ENCODE data around the gene SIN3A. TPM values are rescaled to one million over a fixed set of nuclear protein-coding genes. Genes with fewer than 3 reads are reported as not detected.

Gene SIN3A
- total RNA-seq, 2 experiments from 2014 or later, result 44.2 to 103 TPM

GRCh38 chr15:75452865-75453702 lies 1.6 kb upstream of the SIN3A start:
- CTCF ChIA-PET (ENCODE audit: unreplicated experiment), result interaction anchor here (0.6 kb wide), 1 partner anchor 450 kb away, joined by 4 read pairs; no protein-coding TSS in a partner anchor
- POLR2A ChIA-PET, result interaction anchor here (0.5 to 4.7 kb wide), 11 partner anchors 7 to 657 kb away, joined by 3 to 29 read pairs (median 4); partner anchors contain the start of genes IMP3, MAN2C1, PTPN9 and SNUPN
- H2AFZ ChIP-seq (ENCODE audit: low read length), result peak overlapping the region; percentile 29; the same call in 1 of the 2 replicates
- H3K9me2 ChIP-seq (ENCODE audit: insufficient read depth, low read length), result no peaks in the 10 kb centered on the region
- peak; percentile 78 for DNase-seq (ENCODE audit: low spot score)
- H3K9me3 ChIP-seq (ENCODE audit: low read length), result no peaks in the 10 kb centered on the region
- H3K79me2 ChIP-seq (ENCODE audit: insufficient read depth, low read depth, low read length), result peaks cover 29% of the 10 kb centered on the region
- peaks cover 21% of the 10 kb centered on the region for H4K20me1 ChIP-seq (ENCODE audit: insufficient read depth, low read length)
- H3K4me1 ChIP-seq (ENCODE audit: insufficient read depth, low read length, poor library complexity, severe bottlenecking), result peaks cover 25% of the 10 kb centered on the region
- H3K36me3 ChIP-seq (ENCODE audit: insufficient read depth, low read length), result peaks cover 3% of the 10 kb centered on the region
- BruUV-seq (replicated peaks), result TSS peak; percentile 91
- peak overlapping the region; percentile 87 for H3K4me3 ChIP-seq (ENCODE audit: low read depth, low read length, poor library complexity, severe bottlenecking)
- TF ChIP-seq CTCF (conservative IDR thresholded peaks at IDR 0.05; ENCODE audit: low read length), result peak; percentile 81
- TF ChIP-seq EZH2phosphoT487 (IDR thresholded peaks at IDR 0.05; ENCODE audit: borderline replicate concordance, low read depth, low read length), result no peak
- intact Hi-C loops (cut with micrococcal nuclease; ENCODE audit: unreplicated experiment), result loop anchor here (2.0 to 5.0 kb wide), 3 partner anchors 188 to 666 kb away; partner anchors contain the start of genes C15orf39 and IMP3
- H3K27ac ChIP-seq (ENCODE audit: low read depth, low read length, poor library complexity, severe bottlenecking), result peak overlapping the region; percentile 96
- H3K4me2 ChIP-seq (ENCODE audit: low read length), result peak overlapping the region; percentile 88

- H2AFZ ChIP-seq (ENCODE audit: low read length), result no peak overlapping the region
- BruUV-seq (replicated peaks), result no TSS peak
These were observed 924 bp upstream of the SIN3A start for GRCh38 chr15:75452364-75452864.

More at GRCh38 chr15:75452364-75452864, 924 bp upstream of the SIN3A start:
- H3K9me2 ChIP-seq (ENCODE audit: insufficient read depth, low read length), result no peaks in the 10 kb centered on the region
- H4K20me1 ChIP-seq (ENCODE audit: insufficient read depth, low read length), result peaks cover 23% of the 10 kb centered on the region
- POLR2A ChIA-PET, result interaction anchor here (0.5 to 4.7 kb wide), 17 partner anchors 11 to 884 kb away, joined by 3 to 29 read pairs (median 5); partner anchors contain the start of genes IMP3, ISL2, MAN2C1 and PTPN9
- peaks cover 29% of the 10 kb centered on the region for H3K4me1 ChIP-seq (ENCODE audit: insufficient read depth, low read length, poor library complexity, severe bottlenecking)
- TF ChIP-seq EZH2phosphoT487 (IDR thresholded peaks at IDR 0.05; ENCODE audit: borderline replicate concordance, low read depth, low read length), result no peak
- TF ChIP-seq CTCF (conservative IDR thresholded peaks at IDR 0.05; ENCODE audit: low read length), result no peak
- peak overlapping the region; percentile 88 for H3K4me2 ChIP-seq (ENCODE audit: low read length)
- peak overlapping the region; percentile 96 for H3K27ac ChIP-seq (ENCODE audit: low read depth, low read length, poor library complexity, severe bottlenecking)
- peaks cover 36% of the 10 kb centered on the region for H3K79me2 ChIP-seq (ENCODE audit: insufficient read depth, low read depth, low read length)
- H3K9me3 ChIP-seq (ENCODE audit: low read length), result no peaks in the 10 kb centered on the region
- intact Hi-C loops (cut with micrococcal nuclease; ENCODE audit: unreplicated experiment), result loop anchor here (2.0 to 5.0 kb wide), 3 partner anchors 188 to 665 kb away; partner anchors contain the start of genes C15orf39 and IMP3
- peaks cover 10% of the 10 kb centered on the region for H3K36me3 ChIP-seq (ENCODE audit: insufficient read depth, low read length)
- peak; percentile 89 for DNase-seq (ENCODE audit: low spot score)
- CTCF ChIA-PET (ENCODE audit: unreplicated experiment), result interaction anchor here (1.5 kb wide), 1 partner anchor 85 kb away, joined by 6 read pairs; the partner anchor contains the start of gene MAN2C1
- peak overlapping the region; percentile 87 for H3K4me3 ChIP-seq (ENCODE audit: low read depth, low read length, poor library complexity, severe bottlenecking)

Data from OCI-LY7 (cell line).